Islet precursor cell (in vitro differentiated cells): Measurements from ENCODE around the gene BAG5.
A peak's percentile ranks its signal among the peaks of the same experiment; 100 is the strongest.

ENCODE experiments used
- DNase-seq: peaks from one replicate; pipeline ENCODE4 v3.0.0-alpha.2; 2018

Gene BAG5

GRCh38 chr14:103546652-103547454 lies 15.6 kb downstream of the BAG5 start:
- DNase-seq = peak; percentile 82

GRCh38 chr14:103545915-103546651 lies 16.4 kb downstream of the BAG5 start:
- no peak for DNase-seq

GRCh38 chr14:103545219-103545914 lies 17.1 kb downstream of the BAG5 start:
- no peak for DNase-seq

GRCh38 chr14:103544388-103545218 lies 17.9 kb downstream of the BAG5 start:
- no peak for DNase-seq

- no peak for DNase-seq
Measured at GRCh38 chr14:103543721-103544387, 18.6 kb downstream of the BAG5 start.

- no peak for DNase-seq
Measured at GRCh38 chr14:103543140-103543539, 19.3 kb downstream of the BAG5 start.

GRCh38 chr14:103542605-103543088 lies 19.8 kb downstream of the BAG5 start:
- peak; percentile 90 for DNase-seq

- no peak for DNase-seq
Measured at GRCh38 chr14:103541709-103542604, 20.5 kb downstream of the BAG5 start.

GRCh38 chr14:103540821-103541708 lies 21.4 kb downstream of the BAG5 start:
- DNase-seq = no peak

GRCh38 chr14:103539056-103539825 lies 23.2 kb downstream of the BAG5 start:
- no peak for DNase-seq

GRCh38 chr14:103538291-103539055 lies 24.0 kb downstream of the BAG5 start:
- no peak for DNase-seq

- no peak for DNase-seq
Measured at GRCh38 chr14:103537175-103537990, 25.1 kb downstream of the BAG5 start.

GRCh38 chr14:103536693-103537092 lies 25.8 kb downstream of the BAG5 start:
- no peak for DNase-seq

- DNase-seq = no peak
Measured at GRCh38 chr14:103535891-103536565, 26.4 kb downstream of the BAG5 start.

- no peak for DNase-seq
Measured at GRCh38 chr14:103535081-103535890, 27.2 kb downstream of the BAG5 start.

- no peak for DNase-seq
Measured at GRCh38 chr14:103534576-103535061, 27.8 kb downstream of the BAG5 start.
